Measurements from ENCODE around the gene PPFIA4.

- no peak for TF ChIP-seq RXRA (IDR thresholded peaks at IDR 0.05; ENCODE audit: borderline replicate concordance, low read depth)
- no peak for TF ChIP-seq TAF1 (IDR thresholded peaks at IDR 0.05; ENCODE audit: borderline replicate concordance, low read depth, low read length)
- TF ChIP-seq TCF12 (IDR thresholded peaks at IDR 0.05) = no peak
- TF ChIP-seq CTCF (IDR thresholded peaks at IDR 0.05) = peak; percentile 55
- no peak for TF ChIP-seq RFX5 (IDR thresholded peaks at IDR 0.05; ENCODE audit: low read length)
- no peak for TF ChIP-seq EZH2phosphoT487 (IDR thresholded peaks at IDR 0.05; ENCODE audit: borderline replicate concordance, low read depth)
- no peak for TF ChIP-seq ELF1 (IDR thresholded peaks at IDR 0.05)
- no peak for TF ChIP-seq GATA2 (CRISPR knock-in tag; IDR thresholded peaks at IDR 0.05)
- no peak for TF ChIP-seq FOXM1 (IDR thresholded peaks at IDR 0.05; ENCODE audit: low read depth)
- TF ChIP-seq SMC3 (IDR thresholded peaks at IDR 0.05; ENCODE audit: low read depth, low read length) = no peak
- no peak for TF ChIP-seq MXI1 (IDR thresholded peaks at IDR 0.05; ENCODE audit: low read depth, low read length)
- TF ChIP-seq IRF3 (IDR thresholded peaks at IDR 0.05; ENCODE audit: low read depth, low read length) = no peak
These were observed 100.0 kb downstream of the PPFIA4 start for GRCh38 chr1:203126151-203126865.
